HEK293 (cell line): Measurements from ENCODE around the gene MMP27.

Experiments
- CTCF ChIA-PET: fragments of 350-600 bp; formaldehyde crosslinking; extraction: SDS; loops from one replicate; lab custom pipeline; 2021; ENCODE audit warnings: antibody characterized with exemption; lab: Yijun Ruan, JAX
- POLR2A ChIA-PET: fragments of 300-600 bp; formaldehyde crosslinking; extraction: SDS; loops from one replicate; lab custom pipeline; 2020; ENCODE audit warnings: antibody characterized with exemption, inconsistent platforms; lab: Yijun Ruan, JAX
- H3K27ac ChIP-seq: fragments of 200-500 bp; sonication (Bioruptor generic); 2 replicates; pipeline ENCODE4 v1.5.1; 2014; ENCODE audit warnings: low read depth, low read length, control low read depth, inconsistent platforms; ENCODE audit errors: extremely low read depth
- H3K36me3 ChIP-seq, 2 experiments: fragments of 200-500 bp in 1 of 2; sonication (Bioruptor generic) in 1 of 2; 1 replicate in 1 of 2; 2 replicates in 1 of 2; pipeline ENCODE4 v1.5.1; 2014 to 2017; ENCODE audit warnings: inconsistent platforms in 2 of 2, low read length in 2 of 2; ENCODE audit not compliant: control insufficient read depth in 2 of 2, insufficient read depth in 1 of 2
- H3K4me1 ChIP-seq: fragments of 200-500 bp; sonication (Bioruptor generic); 2 replicates; pipeline ENCODE4 v1.5.1; 2014; ENCODE audit warnings: mild to moderate bottlenecking, low read length, inconsistent platforms; ENCODE audit not compliant: control insufficient read depth, insufficient read depth
- H3K4me3 ChIP-seq: 2 replicates; pipeline ENCODE4 v1.5.1; 2011; ENCODE audit warnings: low read depth, mild to moderate bottlenecking, control low read depth, low read length, moderate library complexity
- H3K9me3 ChIP-seq: fragments of 200-500 bp; sonication (Bioruptor generic); 2 replicates; pipeline ENCODE4 v1.5.1; 2014; ENCODE audit warnings: low read depth, low read length, inconsistent platforms; ENCODE audit not compliant: control insufficient read depth, insufficient read depth
- AEBP2 ChIP-seq: fragments of 450-650 bp; formaldehyde crosslinking; IDR thresholded peaks from 2 replicates; pipeline ENCODE4 v1.5.1; 2016; ENCODE audit warnings: missing biosample characterization, missing genetic modification characterization, borderline replicate concordance
- ZBTB20 ChIP-seq: fragments of 450-650 bp; formaldehyde crosslinking; IDR thresholded peaks from 2 replicates; pipeline ENCODE4 v1.5.1; 2016; ENCODE audit warnings: missing biosample characterization, missing genetic modification characterization
- ZBTB6 ChIP-seq: fragments of 450-650 bp; formaldehyde crosslinking; IDR thresholded peaks from 2 replicates; pipeline ENCODE4 v1.5.1; 2017; ENCODE audit warnings: missing biosample characterization, missing genetic modification characterization
- ZNF138 ChIP-seq: fragments of 450-650 bp; formaldehyde crosslinking; IDR thresholded peaks from 2 replicates; pipeline ENCODE4 v1.5.1; 2016; ENCODE audit warnings: missing biosample characterization, missing genetic modification characterization, borderline replicate concordance
- ZNF274 ChIP-seq, 2 experiments: fragments of 200-500 bp in 1 of 2; fragments of 450-650 bp in 1 of 2; sonication (Bioruptor generic) in 1 of 2; formaldehyde crosslinking in 1 of 2; IDR thresholded peaks; 2 replicates each; pipeline versions ENCODE4 v1.5.1 to v1.6.1; 2014 to 2016; ENCODE audit warnings: borderline replicate concordance in 1 of 2, inconsistent platforms in 1 of 2, low read length in 1 of 2, missing biosample characterization in 1 of 2, missing genetic modification characterization in 1 of 2
- ZNF510 ChIP-seq: fragments of 450-650 bp; formaldehyde crosslinking; IDR thresholded peaks from 2 replicates; pipeline ENCODE4 v1.5.1; 2018; ENCODE audit warnings: mild to moderate bottlenecking, missing genetic modification characterization, missing biosample characterization; ENCODE audit not compliant: insufficient replicate concordance
- ZNF645 ChIP-seq: fragments of 450-650 bp; formaldehyde crosslinking; IDR thresholded peaks from 2 replicates; pipeline ENCODE4; 2016; ENCODE audit warnings: missing biosample characterization, missing genetic modification characterization

The MMP27 gene

GRCh38 chr11:102643941-102644340, 61.6 kb downstream of the MMP27 start:
- no peaks in the 10 kb centered on the region for H3K9me3 ChIP-seq
- no peak overlapping the region for H3K27ac ChIP-seq
- no peak overlapping the region for H3K4me3 ChIP-seq
- no peaks in the 10 kb centered on the region for H3K4me1 ChIP-seq
- H3K36me3 ChIP-seq, result no peaks in the 10 kb centered on the region
- ChIA-PET POLR2A (no interaction called here), CTCF (no interaction called here)
- TF ChIP-seq AEBP2 (no peak), ZBTB20 (tag by site-specific recombination) (no peak), ZNF274 (IDR thresholded peaks at IDR 0.05; ENCODE audit: low read length) (no peak), ZNF274 (tag by site-specific recombination; IDR thresholded peaks at IDR 0.05; ENCODE audit: borderline replicate concordance) (no peak), ZNF645 (tag by site-specific recombination) (no peak), ZNF510 (tag by site-specific recombination) (no peak), ZBTB6 (tag by site-specific recombination) (no peak), ZNF138 (no peak)
